CD14-positive monocyte (primary cell): ENCODE results near the gene XXYLT1. TPM values are rescaled to one million over a fixed set of nuclear protein-coding genes. Genes with fewer than 3 reads are reported as not detected.
A peak's percentile ranks its signal among the peaks of the same experiment; 100 is the strongest.

Experiments used
- DNase-seq, 3 donors: peaks; one replicate each; pipeline ENCODE4 v3.0.0-alpha.2; 2011 to 2022
- H2AFZ ChIP-seq: 2 replicates; pipeline ENCODE4 v1.6.0; 2012; ENCODE audit warnings: mild to moderate bottlenecking, low read depth, low read length, inconsistent platforms; ENCODE audit not compliant: insufficient read depth, poor library complexity, severe bottlenecking
- H3K27ac ChIP-seq, 2 donors: 1 replicate in 1 of 2; 2 replicates in 1 of 2; pipeline ENCODE4 v1.5.1; 2012 to 2013; ENCODE audit warnings: low read length in 2 of 2, control low read depth in 1 of 2, inconsistent platforms in 1 of 2, low read depth in 1 of 2, mild to moderate bottlenecking in 1 of 2
- H3K27me3 ChIP-seq, 2 donors: one replicate each; pipeline versions ENCODE4 v1.6.0 to v1.6.1; 2011 to 2013; ENCODE audit warnings: low read length in 2 of 2; ENCODE audit not compliant: control insufficient read depth in 2 of 2, insufficient read depth in 2 of 2
- H3K36me3 ChIP-seq, 2 donors: replicated peaks in 1 of 2; 1 replicate in 1 of 2; 2 replicates in 1 of 2; pipeline versions ENCODE4 v1.5.1 to v1.6.1; 2012 to 2013; ENCODE audit warnings: low read length in 2 of 2, control low read depth in 1 of 2, inconsistent platforms in 1 of 2, mild to moderate bottlenecking in 1 of 2; ENCODE audit not compliant: insufficient read depth in 2 of 2, control insufficient read depth in 1 of 2
- H3K4me1 ChIP-seq, 2 donors: 1 replicate in 1 of 2; 2 replicates in 1 of 2; pipeline versions ENCODE4 v1.5.1 to v1.6.1; 2012 to 2013; ENCODE audit warnings: low read length in 2 of 2, control low read depth in 1 of 2, inconsistent platforms in 1 of 2, mild to moderate bottlenecking in 1 of 2, moderate library complexity in 1 of 2; ENCODE audit not compliant: insufficient read depth in 2 of 2, control insufficient read depth in 1 of 2
- H3K4me2 ChIP-seq: replicated peaks from 2 replicates; pipeline ENCODE3; 2012; ENCODE audit warnings: low read length, moderate library complexity, mild to moderate bottlenecking; ENCODE audit not compliant: poor library complexity, severe bottlenecking; ENCODE audit errors: extremely low read depth
- H3K4me3 ChIP-seq, 3 experiments: fragments of 200-600 bp in 1 of 3; sonication (generic) in 1 of 3; replicated peaks in 1 of 3; 1 replicate in 2 of 3; 2 replicates in 1 of 3; pipeline ENCODE4 v1.5.1; 2011 to 2013; ENCODE audit warnings: low read length in 3 of 3, mild to moderate bottlenecking in 3 of 3, control low read depth in 2 of 3, low read depth in 2 of 3, inconsistent platforms in 1 of 3, moderate library complexity in 1 of 3
- H3K79me2 ChIP-seq: 2 replicates; pipeline ENCODE4 v1.6.0; 2012; ENCODE audit warnings: mild to moderate bottlenecking, control low read depth, inconsistent platforms, low read length, moderate library complexity; ENCODE audit not compliant: insufficient read depth
- H3K9ac ChIP-seq: 2 replicates; pipeline ENCODE4 v1.6.0; 2017; ENCODE audit warnings: low read length, mild to moderate bottlenecking; ENCODE audit not compliant: insufficient read depth, poor library complexity, severe bottlenecking
- H3K9me3 ChIP-seq, 2 donors: replicated peaks in 1 of 2; 1 replicate in 1 of 2; 2 replicates in 1 of 2; pipeline versions ENCODE4 v1.5.1 to v1.6.1; 2012 to 2013; ENCODE audit warnings: low read length in 2 of 2, control low read depth in 1 of 2; ENCODE audit not compliant: control insufficient read depth in 1 of 2, insufficient read depth in 1 of 2
- H4K20me1 ChIP-seq: 2 replicates; pipeline ENCODE4 v1.6.0; 2012; ENCODE audit warnings: mild to moderate bottlenecking, low read length, control low read depth, moderate library complexity; ENCODE audit not compliant: insufficient read depth
- H3K27ac Mint-ChIP-seq, 7 donors: one replicate each; pipeline ENCODE4 v1.8.0; 2020; ENCODE audit warnings: mild to moderate bottlenecking in 7 of 7, mixed read lengths in 7 of 7, moderate library complexity in 6 of 7, inconsistent platforms in 2 of 7
- H3K27me3 Mint-ChIP-seq, 3 donors: one replicate each; pipeline ENCODE4 v1.8.0; 2021 to 2022; ENCODE audit warnings: low read depth in 3 of 3, mild to moderate bottlenecking in 3 of 3, mixed read lengths in 3 of 3, moderate library complexity in 3 of 3, inconsistent platforms in 1 of 3
- H3K36me3 Mint-ChIP-seq, 2 donors: one replicate each; pipeline ENCODE4 v1.8.0; 2020; ENCODE audit warnings: mixed read lengths in 2 of 2, inconsistent platforms in 1 of 2, mild to moderate bottlenecking in 1 of 2
- H3K4me1 Mint-ChIP-seq: one replicate; pipeline ENCODE4 v1.8.0; 2020; ENCODE audit warnings: mild to moderate bottlenecking, mixed read lengths
- H3K4me3 Mint-ChIP-seq, 2 donors: one replicate each; pipeline ENCODE4 v1.8.0; 2020; ENCODE audit warnings: mild to moderate bottlenecking in 2 of 2, mixed read lengths in 2 of 2, moderate library complexity in 1 of 2
- H3K9me3 Mint-ChIP-seq, 7 donors: one replicate each; pipeline ENCODE4 v1.8.0; 2020 to 2022; ENCODE audit warnings: mixed read lengths in 7 of 7, mild to moderate bottlenecking in 6 of 7, moderate library complexity in 6 of 7, inconsistent platforms in 2 of 7
- CTCF ChIP-seq: fragments of 200-600 bp; IDR thresholded peaks from one replicate; pipeline ENCODE4 v1.8.0; 2022; ENCODE audit warnings: antibody characterized with exemption, mild to moderate bottlenecking
- WGBS: methylation state at CpG from one replicate; pipeline ENCODE4 v1.1.5; 2013; ENCODE audit warnings: missing lambda C conversion rate; ENCODE audit not compliant: insufficient coverage; 5-methylcytosine and 5-hydroxymethylcytosine counted together
- intact Hi-C, 2 donors: fragments of 100-400 bp; cut with micrococcal nuclease; formaldehyde crosslinking; loops; one replicate each; pipeline versions ENCODE4 v1.15.0 to v1.15.1; 2023
- polyA plus RNA-seq, 3 donors: library from polyadenylated mRNA; depleted of rRNA in 1 of 3; unstranded in 2 of 3; stranded (reverse) in 1 of 3; fragments of 300-500 nt in 2 of 3; fragments of >200 nt in 1 of 3; fragmentation: Illumina TruSeq in 2 of 3; gene quantifications; 1 replicate in 2 of 3; 2 replicates in 1 of 3; pipeline ENCODE4 v1.2.3, GENCODE V29; 2012 to 2021

XXYLT1 gene
- polyA plus RNA-seq, 3 donors, result 11.8 to 13.5 (median 13.2) TPM

GRCh38 chr3:195033531-195034091, 237.3 kb downstream of the XXYLT1 start:
- Histone ChIP-seq H3K27ac (no peak overlapping the region), H4K20me1 (no peaks in the 10 kb centered on the region), H3K79me2 (no peaks in the 10 kb centered on the region), H3K36me3 (no peaks in the 10 kb centered on the region), H3K4me3 (no peak overlapping the region), H3K9me3 (no peaks in the 10 kb centered on the region), H3K9ac (no peak overlapping the region), H3K4me1 (peaks cover 3 to 7% of the 10 kb centered on the region in 2 donors), H3K4me2 (no peak overlapping the region), H2AFZ (no peak overlapping the region), H3K27me3 (no peaks in the 10 kb centered on the region)
- peaks cover 0 to 2% of the 10 kb centered on the region in 2 donors for H3K36me3 Mint-ChIP-seq
- peaks cover 1 to 4% (median 2%) of the 10 kb centered on the region in 3 donors for H3K27me3 Mint-ChIP-seq
- TF ChIP-seq CTCF, result no peak
- peaks cover 10% of the 10 kb centered on the region for H3K4me1 Mint-ChIP-seq
- intact Hi-C loops, result no loop called here
- H3K27ac Mint-ChIP-seq, result peak overlapping the region in 1 of 7 donors; percentile 46
- peaks cover 0 to 7% (median 3%) of the 10 kb centered on the region in 7 donors for H3K9me3 Mint-ChIP-seq
- 87% methylated on average over 12 of the region's 12 CpGs for WGBS
- H3K4me3 Mint-ChIP-seq, result no peak overlapping the region
- DNase-seq, result no peak

- Histone ChIP-seq H4K20me1 (no peaks in the 10 kb centered on the region), H3K4me3 (no peak overlapping the region), H3K9ac (no peak overlapping the region), H3K79me2 (no peaks in the 10 kb centered on the region), H3K27ac (no peak overlapping the region), H3K27me3 (no peaks in the 10 kb centered on the region), H3K4me1 (peaks cover 3 to 7% of the 10 kb centered on the region in 2 donors), H3K4me2 (no peak overlapping the region), H3K36me3 (no peaks in the 10 kb centered on the region), H3K9me3 (no peaks in the 10 kb centered on the region), H2AFZ (no peak overlapping the region)
- intact Hi-C loops, result no loop called here
- DNase-seq, result no peak
- TF ChIP-seq CTCF, result no peak
- Mint-ChIP-seq H3K4me3 (no peak overlapping the region), H3K9me3 (peaks cover 0 to 6% (median 3%) of the 10 kb centered on the region in 7 donors), H3K36me3 (peaks cover 0 to 2% of the 10 kb centered on the region in 2 donors), H3K27me3 (peaks cover 0 to 4% (median 1%) of the 10 kb centered on the region in 3 donors), H3K27ac (no peak overlapping the region), H3K4me1 (peaks cover 10% of the 10 kb centered on the region)
- 91% methylated on average over 6 of the region's 10 CpGs for WGBS
Observed at GRCh38 chr3:195032955-195033354, 238.0 kb downstream of the XXYLT1 start.
